ENCODE data around the gene DOCK1. TPM values are rescaled to one million over a fixed set of nuclear protein-coding genes. Genes with fewer than 3 reads are reported as not detected.

DOCK1 gene
- total RNA-seq, 2 experiments from 2014 or later: 0.13 TPM; not detected in 1

DNA sequence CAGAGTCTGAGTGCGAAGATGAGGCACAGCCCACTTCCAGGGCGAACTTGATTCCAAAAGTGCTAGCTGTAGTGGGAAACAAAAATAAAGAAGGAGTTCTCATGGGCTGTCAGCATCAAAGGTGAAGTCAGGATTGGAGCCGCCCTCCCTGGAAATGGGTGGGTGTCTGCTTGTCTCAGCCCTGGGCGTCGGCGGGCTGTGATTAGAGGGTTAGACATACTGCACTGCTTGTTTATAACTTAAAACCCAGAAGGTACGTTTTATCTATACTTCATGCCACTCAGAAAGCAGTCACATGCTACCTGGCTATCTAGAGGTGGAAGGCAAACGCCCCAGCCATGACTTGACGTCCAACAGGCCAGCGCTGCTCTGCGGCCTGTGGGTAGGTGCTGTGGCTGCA lies 535.1 kb downstream of the DOCK1 start:
- ChIA-PET CTCF (no interaction called here), POLR2A (no interaction called here)
- H3K4me1 Mint-ChIP-seq: no peaks in the 10 kb centered on the region
- no peaks in the 10 kb centered on the region for H3K36me3 Mint-ChIP-seq (ENCODE audit: low read depth)
- DNase-seq: no peak
- no peak overlapping the region for H3K4me3 Mint-ChIP-seq
- H3K27ac Mint-ChIP-seq: no peak overlapping the region
- no peaks in the 10 kb centered on the region for H3K9me3 Mint-ChIP-seq
- no peaks in the 10 kb centered on the region for H3K27me3 Mint-ChIP-seq

DNA sequence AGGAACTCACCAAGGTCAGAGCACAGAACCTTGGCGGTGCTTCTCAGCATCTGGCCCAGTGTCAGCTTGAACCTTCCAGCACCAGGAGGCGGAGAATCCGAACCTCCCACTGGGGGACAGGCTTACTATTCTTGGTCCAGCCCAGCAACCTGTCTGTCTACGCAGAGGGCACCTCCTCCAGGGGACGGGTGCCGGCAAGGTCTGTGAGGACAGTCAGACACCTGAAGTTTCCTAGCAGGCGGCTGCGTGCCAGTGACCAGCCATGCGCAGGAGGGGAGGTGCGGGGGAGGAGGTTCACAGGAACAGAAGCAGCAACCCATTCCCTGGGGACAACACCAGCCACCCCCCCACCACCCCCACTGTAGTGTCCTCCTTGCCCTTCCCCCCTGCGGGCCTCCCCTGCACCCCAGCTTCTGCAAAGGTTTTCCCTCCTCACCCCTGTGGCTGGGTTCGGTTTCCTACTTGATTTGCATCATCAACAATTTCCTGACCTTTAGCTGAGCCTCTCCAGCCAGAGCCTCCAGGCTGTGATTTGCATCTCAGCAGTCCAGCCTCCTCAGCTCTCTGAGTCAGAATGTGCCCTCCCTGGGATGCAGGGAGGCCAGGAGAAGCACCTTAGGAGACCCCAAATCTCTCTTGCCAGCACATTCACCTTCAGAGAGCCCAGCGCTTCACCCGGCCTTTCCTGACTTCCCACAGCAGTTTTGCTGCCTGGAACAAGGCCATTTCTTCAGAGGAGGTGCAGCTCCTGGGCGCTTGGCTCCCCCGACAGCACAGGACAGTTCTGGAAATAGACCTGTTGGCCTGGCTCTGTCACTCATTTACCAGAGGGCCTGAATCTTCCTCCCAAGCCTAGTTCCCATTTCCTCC lies 536.4 kb downstream of the DOCK1 start:
- Mint-ChIP-seq H3K4me3 (no peak overlapping the region), H3K27ac (no peak overlapping the region), H3K9me3 (no peaks in the 10 kb centered on the region), H3K27me3 (no peaks in the 10 kb centered on the region), H3K36me3 (ENCODE audit: low read depth) (no peaks in the 10 kb centered on the region), H3K4me1 (no peaks in the 10 kb centered on the region)
- ChIA-PET CTCF (no interaction called here), POLR2A (no interaction called here)
- no peak for DNase-seq

DNA sequence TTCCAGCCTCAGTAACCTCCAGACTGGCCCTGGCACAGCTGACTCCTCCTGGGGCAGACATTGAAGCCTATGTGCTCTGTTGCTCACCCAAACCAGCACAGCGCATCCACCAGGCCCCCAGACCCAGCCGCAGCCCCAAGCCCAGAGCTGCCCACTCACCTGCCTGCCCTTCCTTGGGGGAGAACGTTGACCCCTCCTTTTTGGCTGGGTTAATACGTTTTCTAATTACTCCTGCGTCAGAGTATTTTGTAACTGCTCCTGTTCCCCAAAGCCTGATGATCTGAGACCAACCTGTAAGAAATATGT lies 536.9 kb downstream of the DOCK1 start:
- Mint-ChIP-seq H3K9me3 (no peaks in the 10 kb centered on the region), H3K4me3 (no peak overlapping the region), H3K4me1 (no peaks in the 10 kb centered on the region), H3K27ac (no peak overlapping the region), H3K36me3 (ENCODE audit: low read depth) (no peaks in the 10 kb centered on the region), H3K27me3 (no peaks in the 10 kb centered on the region)
- CTCF ChIA-PET: no interaction called here
- POLR2A ChIA-PET: no interaction called here
- no peak for DNase-seq

DNA sequence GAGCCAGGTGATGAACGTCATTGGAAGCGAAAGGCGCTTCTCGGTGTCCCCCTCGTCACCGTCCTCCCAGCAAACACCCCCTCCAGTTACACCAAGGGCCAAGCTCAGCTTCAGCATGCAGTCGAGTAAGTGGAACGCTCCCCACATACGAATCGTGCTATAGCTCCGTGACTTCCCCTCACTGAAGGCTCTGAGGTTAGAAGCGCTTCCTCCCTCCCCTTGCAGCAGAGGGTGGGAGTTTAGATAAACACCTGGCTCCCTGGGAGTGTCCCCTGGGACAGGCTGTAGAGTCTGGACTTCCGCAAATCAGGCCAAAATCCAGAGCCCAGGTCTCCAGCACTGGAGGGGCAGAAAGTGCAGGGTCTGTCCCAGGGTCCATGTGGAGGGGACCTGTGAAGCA lies 538.9 kb downstream of the DOCK1 start:
- CTCF ChIA-PET: no interaction called here
- no peaks in the 10 kb centered on the region for H3K9me3 Mint-ChIP-seq
- H3K4me3 Mint-ChIP-seq: no peak overlapping the region
- no peak overlapping the region for H3K27ac Mint-ChIP-seq
- no peaks in the 10 kb centered on the region for H3K27me3 Mint-ChIP-seq
- no peak for DNase-seq
- no peaks in the 10 kb centered on the region for H3K4me1 Mint-ChIP-seq
- H3K36me3 Mint-ChIP-seq (ENCODE audit: low read depth): no peaks in the 10 kb centered on the region
- POLR2A ChIA-PET: no interaction called here

DNA sequence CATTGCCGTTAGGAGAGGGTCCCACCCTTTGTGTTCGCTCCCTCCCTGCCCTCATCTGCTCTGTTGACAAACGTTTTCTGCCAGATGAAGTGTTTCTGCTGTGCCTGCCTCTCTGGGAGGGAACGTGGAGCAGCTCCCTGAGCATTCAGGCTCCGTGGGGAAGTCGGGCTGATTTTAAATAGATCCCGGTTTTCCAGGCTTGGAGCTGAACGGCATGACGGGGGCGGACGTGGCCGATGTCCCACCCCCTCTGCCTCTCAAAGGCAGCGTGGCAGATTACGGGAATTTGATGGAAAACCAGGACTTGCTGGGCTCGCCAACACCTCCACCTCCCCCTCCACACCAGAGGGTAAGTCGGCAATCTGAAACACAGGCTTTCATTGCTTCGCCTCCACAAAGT lies 542.0 kb downstream of the DOCK1 start:
- Mint-ChIP-seq H3K36me3 (ENCODE audit: low read depth) (no peaks in the 10 kb centered on the region), H3K27me3 (no peaks in the 10 kb centered on the region), H3K9me3 (no peaks in the 10 kb centered on the region), H3K4me3 (no peak overlapping the region), H3K4me1 (no peaks in the 10 kb centered on the region), H3K27ac (no peak overlapping the region)
- DNase-seq: no peak
- ChIA-PET POLR2A (no interaction called here), CTCF (no interaction called here)

DNA sequence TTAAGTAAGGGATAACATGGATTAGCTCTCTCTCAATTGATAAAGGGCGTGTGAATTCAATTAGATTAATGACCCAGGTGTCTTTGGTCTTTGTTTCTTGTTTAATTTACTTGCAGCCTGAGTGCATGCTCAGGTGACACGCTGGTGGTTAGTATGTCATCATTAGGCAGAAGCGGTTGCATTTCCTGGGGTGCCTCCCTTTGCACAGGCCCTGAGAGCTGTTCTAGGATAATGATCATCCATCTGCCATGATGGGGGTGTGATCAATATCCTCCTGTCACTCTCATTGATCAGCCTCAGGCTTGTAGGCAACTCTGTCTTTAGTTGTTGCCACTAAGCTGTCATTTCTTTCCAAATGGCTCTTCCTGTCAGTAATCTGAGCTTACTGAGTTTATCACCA lies 544.3 kb downstream of the DOCK1 start:
- ChIA-PET CTCF (no interaction called here), POLR2A (no interaction called here)
- no peak overlapping the region for H3K4me3 Mint-ChIP-seq
- H3K9me3 Mint-ChIP-seq: no peaks in the 10 kb centered on the region
- no peaks in the 10 kb centered on the region for H3K27me3 Mint-ChIP-seq
- H3K36me3 Mint-ChIP-seq (ENCODE audit: low read depth): no peaks in the 10 kb centered on the region
- DNase-seq: no peak
- H3K27ac Mint-ChIP-seq: no peak overlapping the region
- H3K4me1 Mint-ChIP-seq: no peaks in the 10 kb centered on the region

DNA sequence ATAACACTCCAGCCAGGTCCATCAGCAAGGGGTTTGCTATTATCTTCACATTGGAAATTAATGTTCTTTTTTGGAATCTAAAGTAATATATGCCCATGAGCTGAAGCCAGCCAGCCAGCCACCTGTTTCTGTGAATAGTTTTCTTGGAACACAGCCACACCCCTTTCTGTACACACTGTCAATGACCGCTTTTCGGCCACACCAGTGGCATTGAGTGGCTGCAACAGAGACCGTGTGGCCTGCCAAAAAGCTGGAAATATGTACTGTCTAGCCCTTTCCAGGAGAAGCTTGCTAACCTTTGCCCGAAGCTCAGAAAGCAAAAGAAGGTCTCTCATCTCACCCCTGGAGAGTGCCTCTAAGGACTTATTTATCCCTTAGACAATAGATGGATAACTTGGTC lies 545.4 kb downstream of the DOCK1 start:
- DNase-seq: no peak
- CTCF ChIA-PET: no interaction called here
- Mint-ChIP-seq H3K9me3 (no peaks in the 10 kb centered on the region), H3K36me3 (ENCODE audit: low read depth) (no peaks in the 10 kb centered on the region), H3K4me1 (no peaks in the 10 kb centered on the region), H3K4me3 (no peak overlapping the region), H3K27me3 (no peaks in the 10 kb centered on the region), H3K27ac (no peak overlapping the region)
- POLR2A ChIA-PET: no interaction called here

DNA sequence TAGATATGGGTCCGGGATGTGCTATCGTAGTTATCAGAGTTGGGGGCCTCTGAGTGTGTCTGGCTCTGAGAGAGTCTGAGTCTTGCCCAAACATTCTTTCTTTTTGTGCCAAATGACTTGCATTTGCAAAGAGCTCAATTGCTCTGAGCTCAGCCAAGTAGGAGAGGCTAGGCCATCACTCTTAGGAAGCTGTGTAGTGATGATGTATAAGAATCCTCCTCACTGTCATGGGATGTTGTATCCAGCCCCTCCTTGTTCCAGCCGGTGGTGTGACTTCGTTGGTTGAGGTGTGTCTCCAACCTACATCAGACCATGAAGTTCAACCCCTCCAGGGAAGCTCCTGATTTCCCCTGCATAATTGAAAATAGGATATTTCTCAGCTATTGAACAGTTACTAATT lies 546.4 kb downstream of the DOCK1 start:
- POLR2A ChIA-PET: no interaction called here
- H3K36me3 Mint-ChIP-seq (ENCODE audit: low read depth): no peaks in the 10 kb centered on the region
- H3K4me3 Mint-ChIP-seq: no peak overlapping the region
- no peaks in the 10 kb centered on the region for H3K4me1 Mint-ChIP-seq
- DNase-seq: no peak
- no peaks in the 10 kb centered on the region for H3K27me3 Mint-ChIP-seq
- H3K9me3 Mint-ChIP-seq: no peaks in the 10 kb centered on the region
- CTCF ChIA-PET: no interaction called here
- no peak overlapping the region for H3K27ac Mint-ChIP-seq

DNA sequence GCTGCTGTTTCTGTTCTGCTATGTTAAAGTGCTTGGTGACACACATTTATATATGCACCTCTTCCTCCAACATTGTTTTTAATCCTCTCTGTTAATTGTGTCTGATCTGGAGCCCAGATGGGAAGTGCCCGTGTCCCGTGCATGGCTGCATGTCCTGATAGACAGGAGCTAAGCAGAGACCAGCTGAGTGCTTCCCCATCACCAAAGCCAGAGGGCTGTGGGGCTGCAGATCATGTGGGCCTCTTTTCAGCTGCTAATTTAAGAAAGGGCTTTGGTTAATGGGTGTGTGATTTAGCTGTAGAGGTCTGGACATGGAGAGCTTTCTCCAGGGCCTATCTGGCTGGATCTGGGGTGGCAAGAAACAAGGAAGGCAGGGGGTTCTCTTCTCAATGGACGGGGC lies 547.3 kb downstream of the DOCK1 start:
- CTCF ChIA-PET: no interaction called here
- no peaks in the 10 kb centered on the region for H3K27me3 Mint-ChIP-seq
- no peaks in the 10 kb centered on the region for H3K4me1 Mint-ChIP-seq
- no peak overlapping the region for H3K27ac Mint-ChIP-seq
- H3K9me3 Mint-ChIP-seq: no peaks in the 10 kb centered on the region
- POLR2A ChIA-PET: no interaction called here
- H3K36me3 Mint-ChIP-seq (ENCODE audit: low read depth): no peaks in the 10 kb centered on the region
- H3K4me3 Mint-ChIP-seq: no peak overlapping the region
- no peak for DNase-seq

DNA sequence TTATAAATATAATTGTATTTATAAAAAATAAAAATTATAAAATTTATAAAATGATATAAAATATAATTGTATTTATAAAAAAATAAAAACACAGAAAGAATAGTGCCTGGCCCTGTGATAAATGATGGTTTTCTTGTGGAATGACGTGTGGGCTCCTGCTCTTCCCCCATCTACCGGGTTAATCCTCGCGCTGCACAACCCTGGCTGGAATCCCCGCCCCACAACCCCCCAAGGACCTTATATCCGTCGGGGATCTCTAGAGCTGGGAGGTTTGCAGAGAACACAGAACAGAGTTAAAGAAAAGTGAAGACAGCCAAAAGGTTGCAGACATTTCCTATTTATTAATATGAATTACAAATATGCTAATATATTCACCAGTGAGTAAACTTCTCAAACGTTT lies 548.5 kb downstream of the DOCK1 start:
- ChIA-PET POLR2A (no interaction called here), CTCF (no interaction called here)
- no peaks in the 10 kb centered on the region for H3K4me1 Mint-ChIP-seq
- no peak overlapping the region for H3K27ac Mint-ChIP-seq
- no peaks in the 10 kb centered on the region for H3K27me3 Mint-ChIP-seq
- H3K36me3 Mint-ChIP-seq (ENCODE audit: low read depth): no peaks in the 10 kb centered on the region
- no peak for DNase-seq
- no peak overlapping the region for H3K4me3 Mint-ChIP-seq
- peaks cover 3% of the 10 kb centered on the region for H3K9me3 Mint-ChIP-seq

DNA sequence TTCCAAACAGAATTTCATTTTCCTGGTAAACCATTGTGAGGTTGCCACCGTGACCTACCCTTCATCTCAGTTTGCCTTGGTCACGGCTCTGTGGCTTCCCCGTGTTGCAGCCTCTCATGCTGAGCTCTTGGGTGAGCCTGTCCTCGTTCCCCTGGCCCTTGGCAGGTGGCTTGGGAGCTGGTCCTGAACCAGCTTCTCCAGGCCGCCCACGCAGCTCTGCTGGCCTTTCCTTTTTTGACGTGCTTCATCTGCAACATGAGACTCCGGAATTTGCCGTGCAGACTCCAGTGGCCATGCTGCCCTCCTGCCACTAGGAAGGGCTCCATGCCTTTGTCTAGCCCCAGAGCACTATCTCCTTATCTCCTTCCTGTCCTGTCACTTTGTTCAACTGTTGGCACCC lies 550.9 kb downstream of the DOCK1 start:
- CTCF ChIA-PET: no interaction called here
- DNase-seq: no peak
- POLR2A ChIA-PET: no interaction called here
- Mint-ChIP-seq H3K27ac (no peak overlapping the region), H3K4me3 (no peak overlapping the region), H3K9me3 (peaks cover 4% of the 10 kb centered on the region), H3K27me3 (no peaks in the 10 kb centered on the region), H3K36me3 (ENCODE audit: low read depth) (no peaks in the 10 kb centered on the region), H3K4me1 (no peaks in the 10 kb centered on the region)

DNA sequence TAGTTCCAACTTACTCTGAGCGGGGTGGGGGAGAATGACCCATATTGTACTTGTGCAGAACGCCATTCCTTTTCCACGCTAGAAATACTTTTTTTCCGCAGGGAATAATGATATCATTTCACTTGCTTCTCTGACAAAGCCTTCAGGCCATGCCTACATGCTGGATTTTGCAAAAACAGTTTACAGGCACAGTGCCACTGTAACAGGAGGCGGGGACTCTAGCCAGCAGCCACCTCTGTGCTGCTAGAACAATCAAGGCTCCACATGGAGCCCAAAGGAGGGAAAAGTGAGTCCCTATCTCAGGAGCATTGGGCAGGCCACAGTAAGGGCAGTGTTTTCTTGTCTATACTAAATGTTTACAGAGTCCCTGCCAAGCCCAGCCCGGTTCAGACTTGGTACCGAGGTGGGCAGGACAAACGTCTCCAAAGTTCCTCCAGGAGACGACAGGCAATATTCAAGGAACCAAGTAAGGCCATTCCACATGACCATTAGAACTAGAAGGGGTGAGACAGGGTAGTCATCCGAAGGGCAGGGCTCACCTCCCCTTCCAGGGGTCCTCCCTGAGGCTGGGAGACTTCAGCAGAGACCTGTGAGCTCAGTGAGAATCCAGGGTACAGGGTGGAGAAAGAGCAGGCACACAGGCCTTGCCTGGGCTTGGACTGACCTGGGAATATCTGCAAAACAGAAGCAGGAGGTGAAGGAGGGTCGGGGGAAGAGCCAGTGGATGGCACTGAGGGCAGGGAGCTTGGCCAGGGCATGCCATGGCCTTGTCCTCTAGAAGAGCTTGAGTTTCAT lies 553.0 kb downstream of the DOCK1 start:
- DNase-seq: no peak
- H3K36me3 Mint-ChIP-seq (ENCODE audit: low read depth): no peaks in the 10 kb centered on the region
- peaks cover 4% of the 10 kb centered on the region for H3K9me3 Mint-ChIP-seq
- H3K4me1 Mint-ChIP-seq: no peaks in the 10 kb centered on the region
- no peaks in the 10 kb centered on the region for H3K27me3 Mint-ChIP-seq
- H3K4me3 Mint-ChIP-seq: no peak overlapping the region
- H3K27ac Mint-ChIP-seq: no peak overlapping the region
- ChIA-PET CTCF (no interaction called here), POLR2A (no interaction called here)

DNA sequence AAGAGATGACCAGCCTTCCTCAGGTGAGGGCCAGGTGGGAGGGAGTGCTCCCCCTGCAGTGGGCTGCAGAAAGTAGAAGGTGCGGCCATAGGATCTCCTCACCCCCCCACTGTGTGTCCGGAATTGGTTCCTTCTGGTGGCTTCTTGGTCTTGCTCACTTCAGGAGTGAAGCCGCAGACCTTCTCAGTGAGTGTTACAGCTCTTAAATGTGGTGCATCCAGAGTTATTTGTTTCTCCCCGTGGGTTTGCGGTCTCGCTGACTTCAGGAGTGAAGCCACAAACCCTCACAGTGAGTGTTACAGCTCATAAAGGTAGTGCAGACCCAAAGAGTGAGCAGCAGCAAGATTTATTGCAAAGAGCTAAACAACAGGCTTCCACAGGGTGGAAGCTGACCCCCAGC lies 553.6 kb downstream of the DOCK1 start:
- DNase-seq: no peak
- H3K9me3 Mint-ChIP-seq: peaks cover 4% of the 10 kb centered on the region
- no peaks in the 10 kb centered on the region for H3K27me3 Mint-ChIP-seq

DNA sequence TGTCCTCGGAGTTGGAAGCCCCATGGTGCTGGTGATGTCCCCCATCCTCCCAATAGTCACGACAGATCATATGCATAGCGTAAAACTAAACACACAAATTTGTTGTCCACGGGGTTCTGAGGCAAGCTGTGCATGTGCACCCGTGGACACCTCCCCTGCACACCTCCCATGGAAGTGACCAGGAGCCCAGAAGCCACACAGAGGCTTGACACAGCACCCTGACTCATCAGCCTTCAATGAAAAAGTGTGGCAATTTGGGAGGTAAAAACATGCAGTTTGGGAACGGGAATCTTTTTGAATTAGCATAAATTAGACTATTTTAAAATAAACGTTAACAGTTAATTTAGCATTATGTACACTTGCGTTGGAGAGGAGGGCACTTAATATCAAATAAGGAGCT lies 554.7 kb downstream of the DOCK1 start:
- Mint-ChIP-seq H3K4me3 (no peak overlapping the region), H3K27me3 (no peaks in the 10 kb centered on the region), H3K4me1 (no peaks in the 10 kb centered on the region), H3K36me3 (ENCODE audit: low read depth) (no peaks in the 10 kb centered on the region), H3K9me3 (peaks cover 4% of the 10 kb centered on the region), H3K27ac (no peak overlapping the region)
- ChIA-PET POLR2A (no interaction called here), CTCF (no interaction called here)
- no peak for DNase-seq

More for the DNA sequence above, 553.6 kb downstream of the DOCK1 start:
- H3K4me3 Mint-ChIP-seq: no peak overlapping the region
- CTCF ChIA-PET: no interaction called here
- POLR2A ChIA-PET: no interaction called here
- no peak overlapping the region for H3K27ac Mint-ChIP-seq
- H3K36me3 Mint-ChIP-seq (ENCODE audit: low read depth): no peaks in the 10 kb centered on the region
- no peaks in the 10 kb centered on the region for H3K4me1 Mint-ChIP-seq
